Activated CD4-positive, alpha-beta T cell treated with anti-CD3 and anti-CD28 coated beads for 4 hours (primary cell): ENCODE results near the gene MAN1B1.

Experiments used
- DNase-seq, 2 donors: peaks; one replicate each; pipeline ENCODE4 v3.0.0-alpha.2; 2020

Gene MAN1B1

DNA sequence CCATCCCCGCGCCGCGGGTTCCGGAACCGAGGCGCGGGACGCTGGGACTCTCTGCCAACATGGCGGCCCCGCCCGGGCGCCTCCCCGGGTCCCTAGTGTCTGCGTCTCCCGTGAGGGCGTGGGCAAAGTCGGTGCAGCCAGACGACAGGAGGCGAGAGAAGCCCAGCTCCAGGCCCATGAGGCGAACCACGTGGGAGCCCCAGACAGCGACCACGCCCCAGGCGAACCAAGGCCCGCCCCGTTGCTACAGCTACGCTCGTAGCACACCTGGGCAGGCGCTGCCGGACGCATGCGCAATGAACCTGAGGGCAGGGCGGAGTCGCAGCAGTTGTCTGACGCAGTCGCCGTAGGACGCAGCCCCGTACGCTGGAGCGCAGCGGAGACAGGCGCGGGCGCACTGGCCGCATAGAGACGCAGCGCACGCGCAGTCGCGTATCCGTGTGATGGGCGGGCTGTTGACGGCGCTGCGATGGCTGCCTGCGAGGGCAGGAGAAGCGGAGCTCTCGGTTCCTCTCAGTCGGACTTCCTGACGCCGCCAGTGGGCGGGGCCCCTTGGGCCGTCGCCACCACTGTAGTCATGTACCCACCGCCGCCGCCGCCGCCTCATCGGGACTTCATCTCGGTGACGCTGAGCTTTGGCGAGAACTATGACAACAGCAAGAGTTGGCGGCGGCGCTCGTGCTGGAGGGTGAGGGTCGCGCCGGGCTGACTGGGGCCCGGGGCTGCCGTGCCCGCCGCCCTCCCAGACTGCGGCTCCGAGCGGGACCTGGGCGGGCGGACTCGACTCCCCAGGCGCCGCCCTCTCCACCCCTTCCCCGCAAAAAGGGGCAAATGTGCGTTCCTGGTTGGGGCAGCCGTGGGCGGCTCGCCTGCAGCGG, at the start of gene MAN1B1:
Gene MAN1B1, plus strand, starts transcription at position 455 of the 878 bp plus-strand sequence. Its CDS starts 15 bp downstream, at position 470.
- DNase-seq: peak; percentile 99 to 100

- no peak for DNase-seq
These were observed 49.8 kb upstream of the MAN1B1 start for GRCh38 chr9:137037035-137037434.

DNA sequence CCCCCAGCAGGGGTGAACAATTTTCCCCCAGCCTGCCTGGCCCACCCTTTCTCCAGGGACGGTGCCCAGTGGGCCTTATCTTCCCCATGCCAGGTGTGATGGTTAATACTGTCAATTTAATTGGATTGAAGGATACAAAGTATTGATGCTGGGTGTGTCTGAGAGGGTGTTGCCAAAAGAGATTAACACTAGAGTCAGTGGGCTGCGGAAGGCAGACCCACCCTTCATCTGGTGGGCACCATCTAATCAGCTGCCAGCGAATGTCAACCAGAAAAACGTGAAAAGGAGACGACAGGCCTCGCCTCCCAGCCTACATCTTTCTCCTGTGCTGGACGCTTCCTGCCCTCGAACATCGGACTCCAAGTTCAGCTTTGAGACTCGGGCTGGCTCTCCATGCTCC, 49.3 kb upstream of the MAN1B1 start:
- DNase-seq: no peak

DNA sequence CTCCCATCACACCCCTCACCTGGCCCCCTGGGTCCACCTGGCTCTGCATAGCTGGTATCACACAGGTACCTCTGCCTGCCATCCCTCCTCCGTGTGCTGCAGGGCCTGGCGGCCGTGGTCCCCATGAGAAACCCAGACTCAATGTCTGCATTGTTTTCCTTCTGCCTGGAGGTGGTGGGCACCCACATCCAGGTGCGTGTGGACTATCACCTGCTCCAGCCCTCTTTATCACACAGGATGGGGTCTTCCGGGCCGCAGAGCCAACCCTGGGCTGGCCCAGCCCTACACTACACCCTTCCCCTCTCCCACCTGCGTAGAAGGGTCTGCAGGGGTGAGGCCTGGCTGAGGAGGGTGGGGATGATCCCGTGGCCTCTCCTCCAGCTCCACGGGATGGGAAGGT, 47.9 kb upstream of the MAN1B1 start:
- DNase-seq: no peak

GRCh38 chr9:137039611-137040366, 47.0 kb upstream of the MAN1B1 start:
- no peak for DNase-seq

DNA sequence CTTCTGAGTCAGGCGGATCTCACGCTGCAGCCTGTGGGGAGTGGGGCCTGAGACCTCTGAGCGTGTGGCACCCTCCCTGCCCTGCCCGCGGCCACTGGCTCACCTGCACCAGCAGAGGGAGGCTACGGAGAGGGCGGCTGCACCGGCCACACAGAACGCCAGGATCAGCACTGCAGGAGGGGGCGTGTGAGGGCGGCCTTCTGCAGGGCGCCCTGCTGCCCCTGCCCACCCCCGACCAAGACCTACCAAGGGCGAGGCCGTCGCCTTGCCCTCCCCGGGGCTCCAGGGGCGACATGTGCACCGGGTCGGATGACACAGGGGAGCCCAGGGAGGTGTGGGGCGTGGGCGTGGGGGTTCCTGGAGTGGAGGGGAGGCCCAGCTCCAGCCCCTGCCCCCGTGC, 46.2 kb upstream of the MAN1B1 start:
- DNase-seq: no peak

- DNase-seq: no peak
These were observed 45.7 kb upstream of the MAN1B1 start for GRCh38 chr9:137041124-137041523.

GRCh38 chr9:137042751-137043727, 43.7 kb upstream of the MAN1B1 start:
- no peak for DNase-seq

- DNase-seq: no peak
These were observed 42.7 kb upstream of the MAN1B1 start for GRCh38 chr9:137044037-137044436.

GRCh38 chr9:137044502-137045177, 42.1 kb upstream of the MAN1B1 start:
- no peak for DNase-seq

DNA sequence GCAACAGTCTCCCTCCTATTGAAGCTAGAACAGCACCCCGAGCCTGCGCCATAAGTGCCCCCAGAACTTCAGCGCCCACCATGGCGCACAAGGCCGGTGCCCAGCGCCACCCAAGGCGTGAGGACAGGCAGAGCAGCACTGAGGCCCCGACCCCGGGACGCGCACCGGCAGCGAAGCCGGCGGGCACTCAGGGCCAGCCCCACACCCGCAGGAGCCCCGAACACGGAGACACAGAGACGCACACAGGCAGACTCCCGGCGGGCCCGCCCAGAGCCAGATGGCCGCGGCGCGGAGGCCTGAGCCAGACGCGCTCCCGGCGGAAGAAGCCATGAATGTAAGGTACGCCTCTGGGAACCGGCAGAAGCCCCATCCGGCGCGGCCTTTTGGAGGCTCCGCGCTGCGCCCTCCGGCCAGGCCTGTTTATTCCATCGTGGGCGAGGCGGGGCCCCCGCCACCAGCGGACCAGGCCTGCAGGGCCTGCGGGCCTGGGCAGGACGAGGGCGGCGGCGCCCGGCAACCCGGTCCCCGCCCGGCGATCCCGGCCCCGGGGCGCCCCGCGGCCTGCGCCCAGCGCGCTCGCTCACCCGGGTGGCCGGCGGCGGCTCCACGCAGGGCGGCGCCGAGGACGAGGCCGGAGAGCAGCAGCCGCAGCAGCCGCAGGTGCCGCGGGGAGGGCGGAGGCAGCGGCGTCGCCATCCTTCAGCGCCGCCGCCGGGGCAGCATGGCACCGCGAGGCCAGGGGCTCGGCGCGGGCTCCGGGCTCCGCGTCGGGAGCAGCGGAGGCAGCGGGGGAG, 41.3 kb upstream of the MAN1B1 start:
- DNase-seq: no peak

DNA sequence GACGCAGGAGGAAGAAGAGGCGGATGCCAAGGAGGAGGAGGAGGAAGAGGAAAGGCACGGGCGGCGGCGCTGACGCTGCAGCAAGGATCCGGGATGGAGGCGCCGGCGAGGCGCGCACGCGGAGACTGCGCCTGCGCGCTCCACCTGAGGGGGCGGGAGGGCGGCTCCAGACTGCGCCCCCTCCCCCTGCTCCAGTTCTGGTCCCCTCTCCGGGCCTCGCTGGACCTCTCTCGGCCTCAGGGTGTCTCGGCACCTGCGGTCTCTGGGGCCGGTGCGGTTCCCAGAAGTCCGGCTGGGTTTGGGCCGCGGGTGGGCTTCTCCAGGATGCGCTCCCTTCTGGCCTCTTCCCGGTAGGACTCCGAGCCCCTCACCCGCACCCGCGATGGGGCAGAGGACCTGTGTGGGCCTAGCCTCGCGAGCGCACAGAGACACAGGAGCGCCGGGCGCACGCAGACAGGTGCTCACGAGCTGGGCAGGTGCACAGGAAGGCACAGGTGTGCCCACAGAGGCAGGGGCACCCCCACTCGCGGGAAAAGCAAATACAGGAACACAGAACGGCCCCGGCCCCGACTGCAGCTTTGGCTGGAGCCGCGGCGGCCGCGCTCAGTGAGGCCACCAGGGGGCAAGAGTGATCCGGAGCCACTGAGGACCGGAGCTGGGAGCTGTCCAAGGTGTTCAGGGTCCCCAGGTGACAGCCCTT, 40.5 kb upstream of the MAN1B1 start, which contains the start of gene NPDC1:
Gene NPDC1, minus strand, starts transcription at position 90 of the 700 bp plus-strand sequence. CDS start 188 bp downstream, outside the sequence.
- peak; percentile 77 to 82 for DNase-seq

- DNase-seq: no peak
These were observed 37.9 kb upstream of the MAN1B1 start for GRCh38 chr9:137048655-137049543.

GRCh38 chr9:137049544-137050449, 37.0 kb upstream of the MAN1B1 start:
- peak in 1 of 2 donors; percentile 52 for DNase-seq

DNA sequence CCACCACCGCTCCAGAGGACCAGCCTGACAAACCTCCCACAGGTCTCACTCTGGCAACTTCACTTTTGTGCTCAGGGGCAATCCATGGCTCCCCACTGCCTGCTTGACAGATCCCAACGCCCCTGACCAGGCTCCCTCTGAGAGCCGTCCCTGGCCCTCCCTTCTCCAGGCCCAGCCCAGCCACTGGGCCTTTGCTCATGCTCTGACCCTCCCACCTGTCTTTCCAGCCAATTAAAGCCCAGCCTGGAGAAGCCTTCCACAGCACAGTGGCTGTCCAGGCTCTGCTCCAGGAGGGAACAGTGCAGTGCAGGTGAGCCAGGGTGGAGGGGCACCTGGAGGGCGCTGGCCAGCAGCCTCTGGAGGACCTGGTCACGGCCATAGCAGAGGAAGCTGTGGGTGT, 36.2 kb upstream of the MAN1B1 start:
- DNase-seq: no peak

GRCh38 chr9:137051145-137051724, 35.5 kb upstream of the MAN1B1 start:
- no peak for DNase-seq

- DNase-seq: no peak
These were observed 34.5 kb upstream of the MAN1B1 start for GRCh38 chr9:137052293-137052692.
